GM06990 (cell line): ENCODE data around the gene MRGPRG.

Experiments used
- DNase-seq: peaks from one replicate; pipeline ENCODE4 v3.0.0-alpha.2; 2011; ENCODE audit not compliant: insufficient read length; ENCODE audit errors: extremely low read depth
- H3K27me3 ChIP-seq: replicated peaks from 2 replicates; pipeline ENCODE4 v1.6.0; 2011; ENCODE audit warnings: low read length; ENCODE audit not compliant: control insufficient read depth, insufficient read depth
- H3K36me3 ChIP-seq: 2 replicates; pipeline ENCODE4 v1.5.1; 2011; ENCODE audit warnings: low read length; ENCODE audit not compliant: control insufficient read depth, insufficient read depth
- H3K4me3 ChIP-seq: replicated peaks from 2 replicates; pipeline ENCODE4 v1.5.1; 2011; ENCODE audit warnings: low read depth, mild to moderate bottlenecking, control low read depth, low read length
- TF ChIP-seq, protein P1 (sequence below): IDR thresholded peaks from 2 replicates; pipeline ENCODE4 v1.5.1; 2011; ENCODE audit warnings: low read length, control low read depth, mild to moderate bottlenecking, inconsistent platforms; ENCODE audit not compliant: insufficient read depth, poor library complexity, severe bottlenecking

Gene MRGPRG

DNA sequence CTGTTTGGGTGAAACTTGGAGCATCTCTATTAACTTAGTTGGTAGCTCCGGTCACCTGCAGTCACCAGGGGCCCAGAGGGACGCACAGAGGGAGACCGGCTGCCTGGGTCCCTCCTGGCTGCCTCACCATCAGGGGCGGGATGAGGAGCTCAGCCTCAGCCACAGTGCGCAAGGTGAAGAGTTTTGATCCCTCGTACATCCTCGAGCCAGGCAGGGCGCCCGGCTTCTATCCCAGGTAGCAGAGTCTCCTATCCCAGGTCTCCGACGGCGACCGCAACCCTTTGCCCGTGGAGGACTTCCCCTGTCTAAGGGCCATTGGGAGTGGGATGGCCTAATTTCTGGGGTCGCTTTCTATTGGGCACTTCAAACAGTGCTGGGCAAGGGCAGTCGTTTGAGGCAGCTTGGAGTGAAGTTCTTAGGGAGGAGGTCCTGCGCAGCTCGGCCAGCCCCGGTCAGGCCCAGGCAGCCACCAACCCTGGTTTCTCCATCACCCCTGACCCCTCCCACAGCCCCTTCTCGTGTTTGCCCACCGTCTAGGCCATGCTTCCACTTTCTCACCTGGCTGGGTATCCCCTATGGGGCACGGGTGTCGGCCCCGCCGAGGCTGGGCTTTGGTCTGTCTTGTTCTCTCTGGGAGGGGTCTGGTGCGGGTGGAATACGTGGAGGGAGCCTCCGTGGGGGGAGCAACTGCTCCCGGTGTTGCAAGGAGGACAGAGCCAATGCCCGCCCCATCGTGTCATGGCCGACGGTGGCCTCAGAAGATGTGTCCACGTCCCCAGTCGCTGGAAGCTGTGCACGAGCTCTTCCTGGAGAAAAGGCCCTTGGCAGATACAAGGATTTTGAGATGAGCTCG lies 3.6 kb upstream of the MRGPRG start:
- DNase-seq = no peak
- TF ChIP-seq, protein P1, sequence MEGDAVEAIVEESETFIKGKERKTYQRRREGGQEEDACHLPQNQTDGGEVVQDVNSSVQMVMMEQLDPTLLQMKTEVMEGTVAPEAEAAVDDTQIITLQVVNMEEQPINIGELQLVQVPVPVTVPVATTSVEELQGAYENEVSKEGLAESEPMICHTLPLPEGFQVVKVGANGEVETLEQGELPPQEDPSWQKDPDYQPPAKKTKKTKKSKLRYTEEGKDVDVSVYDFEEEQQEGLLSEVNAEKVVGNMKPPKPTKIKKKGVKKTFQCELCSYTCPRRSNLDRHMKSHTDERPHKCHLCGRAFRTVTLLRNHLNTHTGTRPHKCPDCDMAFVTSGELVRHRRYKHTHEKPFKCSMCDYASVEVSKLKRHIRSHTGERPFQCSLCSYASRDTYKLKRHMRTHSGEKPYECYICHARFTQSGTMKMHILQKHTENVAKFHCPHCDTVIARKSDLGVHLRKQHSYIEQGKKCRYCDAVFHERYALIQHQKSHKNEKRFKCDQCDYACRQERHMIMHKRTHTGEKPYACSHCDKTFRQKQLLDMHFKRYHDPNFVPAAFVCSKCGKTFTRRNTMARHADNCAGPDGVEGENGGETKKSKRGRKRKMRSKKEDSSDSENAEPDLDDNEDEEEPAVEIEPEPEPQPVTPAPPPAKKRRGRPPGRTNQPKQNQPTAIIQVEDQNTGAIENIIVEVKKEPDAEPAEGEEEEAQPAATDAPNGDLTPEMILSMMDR = no peak
- Histone ChIP-seq H3K4me3 (no peak overlapping the region), H3K36me3 (no peaks in the 10 kb centered on the region), H3K27me3 (no peaks in the 10 kb centered on the region; the same call in 1 of the 2 replicates)

DNA sequence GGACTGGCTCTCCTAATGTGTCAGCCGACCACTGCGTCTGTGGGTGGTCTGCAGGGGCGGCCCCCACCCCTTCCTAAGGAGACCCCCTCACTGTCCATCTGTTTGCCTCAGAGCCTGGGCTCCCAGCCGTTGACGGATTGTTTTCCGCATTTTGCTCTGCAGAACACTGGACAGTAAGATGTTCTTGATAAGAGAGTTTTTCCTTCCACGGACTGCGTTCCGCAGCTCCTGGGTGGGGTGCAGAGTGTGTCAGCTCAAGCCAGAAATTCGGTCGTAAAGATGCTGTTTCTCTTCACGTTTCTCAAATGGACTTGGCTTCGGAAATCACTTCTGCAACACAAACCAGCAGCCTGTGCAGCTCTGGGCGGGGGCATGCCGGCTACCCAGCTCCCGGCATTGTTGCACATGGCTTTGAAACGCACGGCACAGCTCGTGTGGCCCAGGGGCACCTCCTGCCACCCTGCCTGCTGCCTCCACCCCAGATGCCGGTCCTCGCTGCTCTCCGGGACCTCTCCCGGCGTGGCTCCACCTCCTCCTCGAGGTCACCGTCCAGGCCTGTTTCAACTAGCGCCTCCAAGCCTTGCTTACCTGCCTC lies 2.9 kb upstream of the MRGPRG start:
- H3K27me3 ChIP-seq = no peaks in the 10 kb centered on the region; the same call in 1 of the 2 replicates
- DNase-seq = no peak
- TF ChIP-seq, protein P1 = no peak
- H3K4me3 ChIP-seq = no peak overlapping the region
- no peaks in the 10 kb centered on the region for H3K36me3 ChIP-seq

DNA sequence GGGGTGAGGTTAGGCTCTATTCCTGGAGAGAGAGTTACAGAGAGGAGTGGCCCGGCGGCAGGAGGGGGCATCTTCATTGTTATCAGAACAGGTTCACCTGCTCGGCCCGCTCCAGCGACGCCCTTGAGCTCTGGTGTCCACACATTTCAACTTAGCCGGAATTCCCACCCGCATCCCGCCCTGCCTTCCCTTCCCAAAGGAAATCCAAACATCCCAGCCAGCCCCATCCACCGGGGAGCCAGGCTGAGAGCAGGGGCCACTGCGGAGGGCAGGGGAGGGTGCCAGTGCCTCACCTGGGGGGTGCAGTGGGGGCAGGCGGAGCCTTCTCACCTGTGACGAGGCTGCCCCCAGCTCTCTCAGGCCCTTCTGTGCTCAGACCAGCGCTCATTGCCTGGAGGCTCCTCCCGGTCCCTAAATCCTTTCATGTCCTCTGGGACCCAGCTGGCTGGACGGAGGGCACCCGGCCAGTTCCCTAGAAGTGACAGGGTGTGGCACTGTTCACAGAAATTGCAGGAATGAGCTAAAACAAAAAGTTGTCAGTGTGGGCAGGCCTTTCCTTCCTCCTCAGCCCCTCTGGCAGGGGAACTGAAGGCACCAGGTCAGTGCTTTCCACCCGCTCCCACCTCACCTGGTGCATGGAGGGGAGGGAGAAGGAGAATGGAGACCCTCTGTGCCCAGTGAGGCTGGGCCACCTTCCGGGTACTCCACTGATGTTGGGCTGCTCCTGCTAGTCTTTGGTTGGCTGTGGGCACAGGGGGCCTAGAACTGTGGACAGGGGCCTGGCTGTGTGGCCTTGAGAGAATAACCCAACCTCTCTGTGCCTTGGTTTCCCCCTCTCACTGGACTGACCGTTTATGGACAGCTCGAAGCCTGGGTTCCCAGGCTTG lies 2.2 kb upstream of the MRGPRG start:
- DNase-seq = no peak
- TF ChIP-seq, protein P1 = no peak
- no peak overlapping the region for H3K4me3 ChIP-seq
- no peaks in the 10 kb centered on the region; the same call in 1 of the 2 replicates for H3K27me3 ChIP-seq
- no peaks in the 10 kb centered on the region for H3K36me3 ChIP-seq

DNA sequence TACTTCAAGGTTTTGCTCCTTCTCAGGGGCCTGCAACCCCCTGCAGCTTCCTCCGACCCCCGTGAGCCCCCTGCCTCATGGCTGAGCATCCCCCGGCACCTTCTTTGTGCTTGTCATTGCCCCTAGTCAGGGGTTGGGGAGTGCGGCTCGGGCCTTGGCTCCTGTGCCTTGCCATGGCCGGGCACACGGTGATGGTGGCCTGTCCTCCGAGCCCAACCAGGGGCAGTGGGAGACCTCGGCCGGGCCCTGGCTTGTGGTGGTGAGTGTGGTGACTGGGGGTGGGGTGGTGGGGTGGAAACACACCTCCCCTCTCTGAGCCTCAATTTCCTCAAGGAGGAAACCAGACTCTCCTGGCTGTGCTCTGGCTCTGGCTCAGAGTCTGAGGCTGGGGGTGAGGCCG lies 1.5 kb upstream of the MRGPRG start:
- Histone ChIP-seq H3K4me3 (no peak overlapping the region), H3K27me3 (no peaks in the 10 kb centered on the region; the same call in 1 of the 2 replicates), H3K36me3 (no peaks in the 10 kb centered on the region)
- TF ChIP-seq, protein P1 = no peak
- no peak for DNase-seq

DNA sequence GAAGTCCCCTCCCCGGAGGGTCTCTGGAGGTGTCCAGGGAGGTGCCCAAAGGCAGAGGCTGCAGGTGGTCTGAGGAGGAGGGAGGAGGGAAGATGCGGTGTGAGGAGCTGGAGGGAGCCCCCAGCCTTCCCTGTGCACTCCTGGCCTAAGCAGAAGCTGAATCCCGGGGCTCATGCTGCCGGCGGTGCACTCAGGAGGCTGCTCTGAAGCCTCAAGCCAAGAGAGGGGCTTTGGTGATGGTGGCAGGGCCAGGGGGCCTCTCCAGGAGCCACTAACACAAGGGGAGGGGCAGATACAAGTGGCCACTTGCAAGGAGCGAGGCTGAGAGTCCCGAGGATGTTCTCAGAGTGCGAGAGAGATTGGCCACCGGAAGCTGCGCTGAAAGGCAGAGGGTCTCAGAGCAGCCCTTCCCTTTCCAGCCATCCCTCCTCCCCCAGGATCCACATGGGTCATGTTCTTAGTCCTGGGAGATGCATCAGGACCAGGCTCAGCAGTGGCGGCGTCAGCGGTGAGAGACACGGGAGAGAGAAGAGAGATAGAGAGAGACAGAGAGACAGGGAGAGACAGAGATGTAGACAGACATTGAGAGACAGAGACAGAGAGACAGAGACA lies 774 bp upstream of the MRGPRG start:
- H3K36me3 ChIP-seq = no peaks in the 10 kb centered on the region
- H3K27me3 ChIP-seq = no peaks in the 10 kb centered on the region; the same call in 1 of the 2 replicates
- H3K4me3 ChIP-seq = no peak overlapping the region
- DNase-seq = no peak
- TF ChIP-seq, protein P1 = no peak
